M059J (cell line): Measurements from ENCODE around the gene MARS1. TPM values are rescaled to one million over a fixed set of nuclear protein-coding genes. Genes with fewer than 3 reads are reported as not detected.
"Not testable (repeated sequence)": the region's sequence is repeated elsewhere in the genome, so short reads cannot be mapped to it uniquely, and the experiment has no call there.

Experiments used
- DNase-seq: peaks from one replicate; pipeline ENCODE4 v3.0.0-alpha.2; 2012; ENCODE audit warnings: low read depth
- total RNA-seq: library from RNA; depleted of rRNA; stranded (reverse); fragments of >200 nt; shearing (Covaris generic); gene quantifications from 2 replicates; pipeline ENCODE4 v1.2.3, GENCODE V29; 2014

Gene MARS1
- total RNA-seq, 1 experiment from 2014 or later, result 99.8 TPM

DNA sequence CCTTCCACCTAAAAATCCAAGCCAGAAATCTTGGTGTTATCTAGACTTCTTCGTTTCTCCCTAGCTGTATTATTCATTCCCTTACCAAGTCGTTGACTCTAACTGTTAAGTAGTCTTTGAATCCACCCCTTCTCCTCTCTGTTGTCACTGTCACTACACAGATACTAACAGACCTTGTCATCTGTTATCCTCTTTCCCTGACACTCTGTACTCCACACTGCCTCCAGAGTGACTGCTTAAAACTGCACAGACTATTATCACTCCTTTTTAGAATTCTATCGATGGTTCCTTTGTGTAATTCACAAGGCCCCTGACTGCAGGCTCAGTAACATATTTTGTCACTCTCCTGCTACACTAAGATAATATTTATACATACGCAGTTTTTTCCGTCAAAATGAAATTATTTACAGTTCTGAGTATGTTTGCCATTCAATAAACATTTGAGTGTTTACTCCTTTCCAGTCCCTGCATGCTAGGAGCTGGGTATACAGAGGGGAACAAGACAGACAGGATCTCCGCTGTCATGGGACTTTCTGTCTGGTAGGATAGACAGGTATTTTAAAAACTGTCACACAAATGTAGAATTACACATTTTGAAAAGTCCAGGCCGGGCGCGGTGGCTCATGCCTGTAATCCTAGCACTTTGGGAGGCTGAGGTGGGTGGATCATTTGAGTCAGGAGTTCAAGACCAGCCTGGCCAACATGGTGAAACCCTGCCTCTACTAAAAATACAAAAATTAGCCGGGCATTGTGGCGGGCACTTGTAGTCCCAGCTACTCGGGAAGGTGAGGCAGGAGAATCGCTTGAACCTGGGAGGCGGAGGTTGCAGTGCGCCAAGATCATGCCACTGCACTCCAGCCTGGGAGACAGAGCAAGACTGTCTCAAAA lies 3.8 kb downstream of the MARS1 start:
- no peak for DNase-seq

- DNase-seq, result not testable (repeated sequence)
Measured at GRCh38 chr12:57495051-57495701, 7.3 kb downstream of the MARS1 start.

DNA sequence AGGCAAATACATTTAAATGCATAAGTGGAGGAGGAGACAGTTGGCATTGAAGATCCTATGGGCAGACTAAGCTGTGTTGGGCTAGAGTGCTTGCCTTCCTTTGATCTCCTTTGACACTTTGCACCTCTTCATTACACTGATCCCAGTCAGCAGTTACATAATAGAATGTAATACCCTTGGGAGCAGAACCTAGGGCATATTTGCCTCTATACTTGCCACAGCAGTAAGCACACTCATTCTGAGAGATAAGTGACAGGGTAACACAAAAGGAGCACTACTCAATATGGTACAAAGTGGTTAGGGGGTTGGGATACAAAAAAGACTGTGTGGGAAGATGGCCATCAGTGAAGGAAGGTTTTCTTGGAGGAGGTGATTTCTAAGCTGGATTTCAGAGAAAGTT lies 9.0 kb downstream of the MARS1 start:
- no peak for DNase-seq

GRCh38 chr12:57497223-57498131 lies 9.6 kb downstream of the MARS1 start:
- no peak for DNase-seq

GRCh38 chr12:57498132-57498502 lies 10.2 kb downstream of the MARS1 start:
- no peak for DNase-seq

GRCh38 chr12:57498571-57498970 lies 10.7 kb downstream of the MARS1 start:
- DNase-seq, result no peak

GRCh38 chr12:57500213-57500612 lies 12.3 kb downstream of the MARS1 start:
- DNase-seq, result no peak

- DNase-seq, result not testable (repeated sequence)
Measured at GRCh38 chr12:57502311-57502969, 14.6 kb downstream of the MARS1 start.

DNA sequence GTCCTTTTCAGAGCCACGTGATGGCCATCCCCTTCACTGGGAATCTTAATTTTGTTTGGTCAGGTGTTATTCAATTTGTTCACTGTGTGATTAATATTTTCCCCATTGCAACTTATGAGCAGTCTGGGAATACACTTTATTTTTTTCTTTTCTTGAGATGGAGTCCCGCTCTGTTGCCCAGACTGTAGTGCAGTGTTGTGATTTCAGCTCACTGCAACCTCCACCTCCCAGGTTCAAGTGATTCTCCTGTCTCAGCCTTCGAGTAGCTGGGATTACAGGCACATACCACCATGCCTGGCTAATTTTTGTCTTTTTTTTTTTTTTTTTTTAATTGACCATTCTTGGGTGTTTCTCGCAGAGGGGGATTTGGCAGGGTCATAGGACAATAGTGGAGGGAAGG lies 18.7 kb downstream of the MARS1 start:
- DNase-seq, result not testable (repeated sequence)

GRCh38 chr12:57507796-57508195 lies 19.9 kb downstream of the MARS1 start:
- not testable (repeated sequence) for DNase-seq

DNA sequence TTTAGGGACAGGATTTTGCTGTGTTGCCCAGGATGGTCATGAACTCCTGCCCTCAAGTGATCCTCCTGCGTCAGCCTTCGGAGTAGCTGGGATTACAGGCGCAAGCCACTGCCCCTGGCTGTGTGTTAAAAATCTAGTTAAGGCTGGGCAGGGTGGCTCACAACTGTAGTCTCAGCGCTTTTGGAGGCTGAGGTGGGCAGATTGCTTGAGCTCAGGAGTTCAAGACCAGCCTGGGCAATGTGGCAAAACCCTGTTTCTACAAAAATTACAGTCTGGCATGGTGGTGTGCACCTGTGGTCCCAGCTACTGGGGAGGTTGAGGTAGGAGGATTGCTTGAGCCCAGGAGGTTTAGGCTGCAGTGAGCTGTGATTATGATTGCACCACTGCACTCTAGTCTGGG lies 23.3 kb downstream of the MARS1 start:
- DNase-seq, result no peak

DNA sequence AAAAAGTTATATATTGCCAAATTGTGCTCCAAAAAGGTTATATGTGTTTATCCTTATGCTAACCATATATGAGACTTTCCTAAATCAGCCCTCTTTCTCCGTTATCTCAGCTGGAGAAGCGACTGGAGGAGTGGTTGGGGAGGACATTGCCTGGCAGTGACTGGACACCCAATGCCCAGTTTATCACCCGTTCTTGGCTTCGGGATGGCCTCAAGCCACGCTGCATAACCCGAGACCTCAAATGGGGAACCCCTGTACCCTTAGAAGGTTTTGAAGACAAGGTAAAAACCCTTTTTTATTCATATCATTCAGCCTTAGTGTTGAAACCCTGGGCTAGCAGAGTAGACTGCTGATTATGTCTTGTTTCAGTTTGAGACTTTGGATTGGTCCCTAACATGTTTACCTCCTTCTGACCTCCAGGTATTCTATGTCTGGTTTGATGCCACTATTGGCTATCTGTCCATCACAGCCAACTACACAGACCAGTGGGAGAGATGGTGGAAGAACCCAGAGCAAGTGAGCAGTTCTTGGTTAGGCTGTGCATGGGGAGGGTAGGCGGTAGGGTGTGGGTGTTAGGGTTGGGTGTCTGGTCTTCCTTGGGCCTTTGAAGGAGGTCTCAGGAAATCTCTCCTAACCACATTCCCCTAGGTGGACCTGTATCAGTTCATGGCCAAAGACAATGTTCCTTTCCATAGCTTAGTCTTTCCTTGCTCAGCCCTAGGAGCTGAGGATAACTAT lies 23.9 kb downstream of the MARS1 start:
- no peak for DNase-seq

GRCh38 chr12:57512665-57513064 lies 24.8 kb downstream of the MARS1 start:
- DNase-seq, result no peak

GRCh38 chr12:57513266-57513665 lies 25.4 kb downstream of the MARS1 start:
- no peak for DNase-seq

GRCh38 chr12:57513677-57514076 lies 25.8 kb downstream of the MARS1 start:
- DNase-seq, result not testable (repeated sequence)

- not testable (repeated sequence) for DNase-seq
Measured at GRCh38 chr12:57514246-57514645, 26.4 kb downstream of the MARS1 start.

- DNase-seq, result peak; percentile 19
Measured at GRCh38 chr12:57514720-57515407, 27.0 kb downstream of the MARS1 start.

DNA sequence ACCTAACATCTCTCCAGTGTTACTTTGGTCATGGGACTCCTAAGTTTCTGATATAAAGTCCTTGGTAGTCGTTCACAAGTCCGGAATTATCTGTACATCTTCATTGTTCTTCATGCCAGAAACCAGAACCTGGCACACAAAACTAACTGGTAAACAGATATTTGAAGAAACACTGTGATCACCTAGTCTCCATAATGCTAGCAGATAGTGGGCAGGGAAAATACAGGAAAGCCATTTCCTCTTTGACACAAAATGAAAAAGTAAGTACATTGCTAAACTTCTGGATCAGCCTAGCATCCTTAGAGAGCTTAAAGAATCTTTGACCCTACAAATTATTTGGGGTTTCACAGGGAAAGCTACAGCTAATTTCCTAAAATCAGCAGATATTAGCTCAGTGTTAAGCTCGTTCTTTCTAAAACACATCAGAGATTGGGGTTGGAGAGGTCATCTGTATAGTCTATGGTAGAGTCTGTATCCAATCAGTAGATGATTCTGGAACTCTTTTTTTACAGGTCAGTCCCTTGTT lies 27.6 kb downstream of the MARS1 start:
- no peak for DNase-seq

- DNase-seq, result peak; percentile 10
Measured at GRCh38 chr12:57515934-57516541, 28.2 kb downstream of the MARS1 start.
